Sciatic nerve (tissue), 2 donors: ENCODE measurements around the gene B3GLCT. TPM values are rescaled to one million over a fixed set of nuclear protein-coding genes. Genes with fewer than 3 reads are reported as not detected.
A peak's percentile ranks its signal among the peaks of the same experiment; 100 is the strongest.

Source experiments
- ATAC-seq: fragments of 200-7000 bp; cut with Tn5 transposase; one replicate; pipeline ENCODE4 v1.9.1; 2020; ENCODE audit warnings: mild to moderate bottlenecking, moderate library complexity
- DNase-seq: peaks from one replicate; pipeline ENCODE4 v3.0.0-alpha.2; 2020; ENCODE audit warnings: low spot score
- intact Hi-C: fragments of 100-400 bp; cut with DNase I; formaldehyde crosslinking; loops from one replicate; pipeline ENCODE4 v1.14.2; 2022
- total RNA-seq: library from RNA; stranded (reverse); fragmentation: NEBNext Ultra II Directional; extraction: Animal tissue kit (Norgen Biotek cat#: 25700); gene quantifications from one replicate; pipeline ENCODE4 v1.2.1, GENCODE V29; 2021
- donor health status: DM: no; HTN: no; CAD: no.
- donor health status: DM: no; HTN: no; CAD: no.

The B3GLCT gene
- total RNA-seq, 1 donor from 2014 or later, result 5.9 TPM

DNA sequence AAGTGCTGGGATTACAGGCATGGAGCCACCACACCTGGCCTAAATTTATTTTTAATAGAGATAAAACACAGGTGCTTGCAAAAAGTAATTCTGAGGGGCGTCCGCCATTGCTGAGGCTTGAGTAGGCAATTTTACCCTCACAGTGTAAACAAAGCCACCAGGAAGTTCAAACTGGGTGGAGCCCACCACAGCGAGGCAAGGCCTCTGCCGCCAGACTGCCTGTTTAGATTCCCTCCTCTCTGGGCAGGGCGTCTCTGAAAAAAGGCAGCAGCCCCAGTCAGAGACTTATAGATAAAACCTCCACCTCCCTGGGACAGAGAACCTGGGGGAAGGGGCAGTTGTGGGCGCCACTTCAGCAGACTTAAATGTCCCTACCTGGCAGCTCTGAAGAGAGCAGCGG lies 50.7 kb downstream of the B3GLCT start:
- intact Hi-C loops, result no loop called here
- DNase-seq (no peak), ATAC-seq (no peak)

DNA sequence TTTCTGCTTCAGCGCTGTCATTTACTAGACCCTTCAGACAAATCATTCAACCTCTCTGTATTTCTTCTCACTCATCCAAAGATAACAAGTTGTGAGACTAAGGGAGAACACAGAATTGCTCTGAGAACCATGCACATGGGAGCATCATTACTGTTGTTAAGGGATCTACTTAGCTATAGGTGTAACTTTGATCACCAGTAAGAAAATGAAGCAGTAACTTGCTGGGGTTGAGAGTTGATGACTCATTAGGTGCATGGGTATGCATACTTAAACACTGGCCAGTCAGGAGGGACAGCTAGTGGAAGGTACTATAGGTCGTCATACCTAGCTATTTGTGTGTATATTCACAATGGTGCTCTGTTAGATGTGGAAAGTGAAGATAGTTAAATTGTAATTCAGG lies 61.5 kb downstream of the B3GLCT start:
- no peak for ATAC-seq
- no peak for DNase-seq
- intact Hi-C loops, result no loop called here

DNA sequence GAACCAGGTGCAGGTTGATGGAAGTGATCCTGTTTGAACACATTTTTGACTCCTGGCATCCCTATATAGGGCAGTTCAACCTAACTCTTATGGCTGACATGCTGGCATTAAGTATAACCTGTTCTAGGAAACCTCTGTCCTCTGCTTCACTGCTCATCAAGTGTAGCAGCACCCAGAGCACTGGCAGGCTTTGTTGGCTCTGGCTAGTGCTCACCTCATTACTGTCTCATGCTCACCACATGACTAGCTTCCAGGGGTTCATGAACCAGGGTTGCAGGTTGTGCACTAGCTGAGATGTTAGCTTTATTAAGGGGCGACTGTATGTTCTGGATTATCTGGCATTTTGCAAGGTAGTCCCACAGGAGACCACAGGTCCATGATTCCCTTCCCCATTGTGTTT lies 63.6 kb downstream of the B3GLCT start:
- no peak for DNase-seq
- no peak for ATAC-seq
- intact Hi-C loops, result no loop called here

DNA sequence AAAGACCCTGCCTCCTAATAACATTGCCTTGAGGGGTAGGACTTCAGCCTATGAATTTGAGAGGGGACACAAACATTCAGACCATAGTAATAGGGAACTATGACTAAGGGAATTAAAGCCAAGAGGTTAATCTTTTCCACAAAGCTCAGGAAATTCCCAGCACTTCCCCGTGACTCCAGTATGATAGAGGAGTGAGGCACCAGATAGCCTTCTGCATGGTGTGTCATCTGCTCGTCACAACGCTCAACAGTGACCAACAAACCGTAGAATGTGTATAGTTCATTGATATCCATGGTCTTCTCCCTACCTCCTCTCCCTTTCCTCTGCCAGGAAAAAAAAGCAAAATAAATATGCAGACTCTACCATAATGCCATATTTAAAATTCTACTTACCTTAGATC lies 64.4 kb downstream of the B3GLCT start:
- ATAC-seq, result no peak

DNA sequence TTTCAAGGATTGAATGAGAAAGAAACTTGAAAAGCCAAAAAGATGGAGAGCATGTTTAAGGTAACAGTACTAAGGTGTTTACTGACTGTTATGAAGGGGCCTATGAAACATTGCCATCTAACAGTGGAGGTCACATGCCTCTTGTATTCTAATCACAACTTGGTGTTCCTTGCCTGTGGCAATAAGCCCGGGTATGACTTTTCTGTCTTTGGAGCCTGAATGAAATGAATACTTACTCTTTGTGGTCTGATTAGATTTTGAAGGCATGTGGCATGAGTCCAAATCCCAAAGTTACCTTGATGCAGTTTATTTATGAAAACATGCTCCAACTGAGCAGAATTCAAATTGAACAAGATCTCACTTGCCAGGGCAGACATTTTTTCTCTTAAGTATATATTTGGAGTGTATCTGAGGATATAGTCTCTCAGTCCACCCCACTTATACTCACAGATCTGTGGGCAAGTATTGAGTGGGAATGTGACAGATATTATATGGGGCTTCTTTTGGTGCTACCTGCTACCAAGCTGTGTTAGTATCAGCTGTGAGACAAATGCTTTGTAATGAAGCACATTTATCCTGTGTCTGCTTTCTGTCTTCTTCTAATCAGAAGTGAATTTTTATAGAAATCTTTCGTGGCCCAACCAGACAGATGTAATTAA lies 67.5 kb downstream of the B3GLCT start:
- ATAC-seq, result no peak

More for the DNA sequence above, 64.4 kb downstream of the B3GLCT start:
- no peak for DNase-seq
- intact Hi-C loops, result no loop called here

DNA sequence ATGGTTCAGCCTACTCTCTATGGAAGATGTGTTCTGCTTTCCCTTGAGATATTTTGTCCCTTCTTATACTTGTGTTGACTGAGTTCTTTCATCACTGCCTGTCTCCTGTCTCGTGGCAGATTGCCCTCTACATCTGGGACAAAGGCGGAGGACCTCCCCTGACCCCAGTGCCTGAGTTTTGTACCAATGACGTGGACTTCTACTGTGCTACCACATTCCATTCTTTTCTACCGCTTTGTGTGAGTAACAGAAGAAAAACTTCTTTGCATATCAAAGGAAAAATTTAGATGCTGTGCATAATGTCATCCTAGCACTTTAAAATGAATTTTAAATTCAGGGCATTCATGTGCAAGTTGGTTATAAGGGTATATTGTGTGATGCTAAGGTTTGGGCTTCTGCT lies 74.6 kb downstream of the B3GLCT start:
- intact Hi-C loops, result no loop called here
- DNase-seq (no peak), ATAC-seq (no peak)

More for the DNA sequence above, 67.5 kb downstream of the B3GLCT start:
- intact Hi-C loops, result no loop called here
- DNase-seq, result no peak

DNA sequence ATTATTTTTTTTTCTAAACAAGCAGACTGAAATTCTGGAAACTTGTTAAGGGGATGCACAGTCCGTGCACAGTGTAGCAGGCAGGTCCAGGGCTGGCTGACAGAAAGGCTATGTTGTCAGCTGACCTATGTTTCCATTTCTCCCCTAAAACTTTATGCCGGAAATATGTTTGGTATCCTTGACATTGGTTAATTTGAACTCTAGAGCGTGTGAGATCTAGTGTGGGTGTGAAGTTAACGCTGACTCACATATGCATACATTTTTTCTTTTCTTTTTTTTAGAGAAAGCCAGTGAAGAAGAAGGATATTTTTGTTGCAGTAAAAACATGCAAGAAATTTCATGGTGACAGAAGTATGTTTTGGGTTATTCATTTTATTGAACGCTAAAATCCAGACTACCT lies 76.6 kb downstream of the B3GLCT start:
- DNase-seq, result no peak

DNA sequence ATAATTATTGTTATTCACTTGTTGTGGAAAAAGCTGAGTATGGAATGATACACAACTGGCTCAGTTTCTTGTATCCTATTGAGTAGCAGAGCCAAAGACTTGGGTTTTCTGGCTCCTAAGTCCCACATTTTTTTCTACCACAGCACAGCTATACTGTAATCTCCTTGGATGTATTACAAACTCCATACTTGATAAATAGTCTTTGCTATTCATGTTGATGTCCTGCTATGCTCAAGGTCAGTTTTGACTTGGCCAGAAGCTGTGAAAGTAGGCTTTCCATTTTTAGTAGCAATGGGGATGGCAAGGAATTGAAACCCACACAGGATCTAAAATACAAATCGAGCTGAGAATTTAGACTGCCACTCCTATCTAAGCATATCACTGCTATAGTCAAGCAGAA lies 79.1 kb downstream of the B3GLCT start:
- no peak for ATAC-seq
- intact Hi-C loops, result no loop called here
- DNase-seq, result no peak

More for the DNA sequence above, 76.6 kb downstream of the B3GLCT start:
- ATAC-seq, result no peak
- intact Hi-C loops, result no loop called here

DNA sequence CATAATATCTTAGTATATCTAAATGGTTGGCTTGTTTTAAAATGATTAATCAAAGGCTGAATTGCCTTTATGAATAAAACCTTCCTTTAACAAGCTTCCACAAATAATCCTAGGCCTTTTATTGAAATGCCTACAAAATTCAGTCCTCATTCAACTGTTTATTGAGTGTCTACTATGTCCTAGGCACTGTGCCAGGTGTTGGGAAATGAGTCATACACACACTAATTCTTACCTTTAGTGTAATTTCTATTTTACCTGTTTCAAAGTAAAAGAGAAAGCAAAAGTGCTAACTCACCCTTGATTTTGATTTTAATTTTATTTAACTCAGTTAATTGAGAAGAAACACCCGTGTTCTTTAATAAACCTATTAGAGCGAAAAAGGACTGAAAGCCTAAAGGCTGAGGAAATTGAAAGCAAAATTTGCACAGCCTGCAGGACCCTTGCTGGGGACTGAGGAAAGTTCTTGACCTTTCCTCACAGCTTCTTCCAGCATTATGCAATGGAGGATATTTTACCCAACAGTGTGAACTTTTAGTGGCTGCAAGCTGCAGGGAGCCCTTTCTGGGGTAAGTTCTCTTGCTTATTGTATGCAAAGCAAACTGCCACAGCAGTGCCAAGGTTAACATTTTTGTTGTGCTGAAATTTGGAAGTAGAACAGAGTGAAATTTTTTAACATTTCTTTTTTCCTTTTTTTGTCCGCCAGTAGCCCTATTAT lies 83.1 kb downstream of the B3GLCT start:
- DNase-seq (no peak), ATAC-seq (no peak)
- intact Hi-C loops, result no loop called here

DNA sequence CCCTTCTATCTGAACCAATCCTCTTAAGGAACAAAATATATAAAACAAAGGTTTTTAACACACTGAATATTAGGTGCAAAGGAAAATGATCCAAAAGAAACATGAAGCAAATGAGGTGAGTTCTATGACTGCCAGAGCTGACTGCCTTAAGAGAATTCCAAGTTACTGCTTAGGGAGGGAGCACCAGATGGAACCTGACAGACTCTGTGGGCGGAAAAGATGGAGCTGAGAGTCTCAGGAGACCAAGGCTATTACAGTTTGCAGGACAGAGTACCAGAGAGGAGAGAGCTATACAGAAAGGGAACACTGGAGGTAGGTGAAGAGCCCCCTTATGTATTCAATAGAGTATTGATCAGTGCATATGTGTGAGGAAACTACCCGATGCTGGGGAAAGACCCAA lies 87.2 kb downstream of the B3GLCT start:
- intact Hi-C loops, result no loop called here
- no peak for DNase-seq
- ATAC-seq, result no peak

DNA sequence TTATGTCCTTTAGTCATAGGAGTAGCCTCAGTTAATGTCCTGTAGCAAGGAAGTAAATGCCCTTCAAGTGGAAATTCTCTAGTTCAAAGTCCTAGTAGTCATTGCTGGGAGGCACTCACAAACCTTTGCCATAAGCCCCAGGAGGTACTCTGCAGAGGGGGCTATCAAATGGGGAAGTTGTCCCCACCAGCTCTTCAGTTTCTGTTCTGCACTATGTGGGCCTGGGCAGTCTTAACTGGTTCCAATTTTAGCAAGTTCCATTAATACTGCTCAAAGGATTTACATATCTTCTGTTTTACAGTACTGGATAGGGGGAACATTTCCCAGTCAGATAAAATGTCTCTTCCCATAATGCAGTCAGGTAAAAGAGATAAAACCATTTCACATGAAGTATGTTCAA lies 101.3 kb downstream of the B3GLCT start:
- intact Hi-C loops, result no loop called here
- DNase-seq (no peak), ATAC-seq (no peak)

DNA sequence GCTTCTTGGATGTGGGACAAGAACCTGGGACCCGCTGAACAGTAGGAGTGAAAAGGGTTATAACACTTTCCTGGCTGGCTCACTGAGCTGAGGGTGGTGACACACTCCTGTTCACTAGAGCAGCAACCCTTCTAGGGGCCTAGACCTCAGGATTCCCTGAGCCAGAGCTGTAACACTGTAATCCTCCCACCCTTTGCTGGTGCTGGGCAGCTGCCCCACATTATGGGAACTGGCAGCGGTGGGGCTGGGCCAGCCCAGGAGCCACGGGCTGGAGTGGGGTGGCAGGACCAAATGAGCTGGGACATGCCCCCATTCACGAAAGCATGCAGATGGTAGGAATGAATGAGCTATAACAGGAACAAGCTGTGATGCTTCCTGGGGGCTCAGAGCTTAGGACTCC lies 110.6 kb downstream of the B3GLCT start:
- intact Hi-C loops, result no loop called here
- DNase-seq (no peak), ATAC-seq (no peak)

DNA sequence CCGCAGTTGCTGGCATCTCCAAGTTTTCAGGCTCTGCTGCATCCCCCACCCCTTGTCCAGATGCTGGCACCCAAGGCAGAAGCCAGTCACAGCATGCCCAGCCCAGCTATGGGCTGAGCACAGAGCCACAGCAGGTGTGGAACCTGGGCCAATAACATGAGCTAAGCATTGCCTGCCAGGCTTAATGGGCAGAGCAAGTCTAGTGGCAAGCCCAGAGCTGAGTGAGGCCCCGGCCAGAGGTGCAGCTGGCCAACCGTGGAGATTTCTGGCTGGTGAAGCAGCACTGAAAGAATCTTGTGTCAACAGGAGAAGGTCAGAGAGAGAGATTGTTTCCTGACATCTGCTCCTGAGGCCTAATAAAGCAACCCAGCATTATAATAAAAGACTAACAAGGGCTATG lies 111.0 kb downstream of the B3GLCT start:
- no peak for ATAC-seq
- intact Hi-C loops, result no loop called here
- no peak for DNase-seq

DNA sequence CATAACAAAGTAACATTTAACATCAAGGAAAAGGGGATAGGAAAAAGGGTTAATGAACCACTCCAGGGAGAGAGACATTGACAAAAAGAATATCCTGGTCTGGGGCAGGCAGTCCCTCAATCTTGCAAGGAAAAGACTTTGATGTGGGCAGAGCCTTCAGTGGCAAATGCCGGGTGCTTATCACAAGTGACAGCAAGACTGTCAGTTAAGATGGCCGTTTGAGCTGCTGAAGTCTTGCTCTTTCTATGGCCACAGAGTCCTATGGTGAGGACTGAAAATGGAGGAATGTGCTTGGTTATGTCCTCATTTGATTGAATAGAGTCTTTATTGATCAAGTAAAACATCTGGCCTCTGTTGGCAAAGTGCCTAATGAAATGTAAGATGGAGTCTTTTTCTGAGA lies 112.1 kb downstream of the B3GLCT start:
- intact Hi-C loops, result no loop called here
- DNase-seq (no peak), ATAC-seq (no peak)

DNA sequence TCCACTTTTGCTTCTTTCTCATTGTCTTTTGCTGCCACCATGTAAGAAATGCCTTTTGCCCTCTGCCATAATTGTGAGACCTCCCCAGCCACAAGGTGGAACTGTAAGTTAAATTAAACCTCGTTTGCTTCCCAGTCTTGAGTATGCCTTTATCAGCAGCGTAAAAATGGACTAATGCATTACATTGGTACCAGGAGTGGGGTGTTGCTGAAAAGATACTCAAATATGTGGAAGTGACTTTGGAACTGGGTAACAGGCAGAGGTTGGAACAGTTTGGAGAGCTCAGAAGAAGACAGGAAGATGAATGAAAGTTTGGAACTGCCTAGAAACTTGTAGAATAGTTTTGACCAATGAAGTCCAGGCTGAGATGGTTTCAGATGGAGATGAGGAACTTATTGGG lies 115.2 kb downstream of the B3GLCT start:
- ATAC-seq, result no peak
- intact Hi-C loops, result no loop called here

DNA sequence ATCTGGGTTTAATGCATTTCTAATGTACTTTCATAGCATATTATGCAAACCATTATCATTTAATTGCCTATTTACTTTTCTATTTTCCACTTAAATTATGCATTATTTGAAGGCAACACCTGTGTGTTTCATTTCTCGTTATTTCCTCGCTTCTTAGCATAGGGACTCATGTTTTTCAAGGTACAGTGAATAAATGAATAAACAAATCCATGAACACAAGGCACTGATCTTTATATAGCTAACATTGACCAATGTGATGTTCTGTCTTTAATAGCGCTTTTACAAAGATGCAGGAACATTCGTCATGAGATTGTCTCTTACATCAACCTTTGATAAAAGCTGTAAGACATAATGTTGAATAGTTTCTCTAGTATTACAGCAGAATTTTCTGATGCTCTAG lies 121.2 kb downstream of the B3GLCT start:
- no peak for ATAC-seq
- intact Hi-C loops, result no loop called here
- DNase-seq, result no peak

More for the DNA sequence above, 115.2 kb downstream of the B3GLCT start:
- no peak for DNase-seq

DNA sequence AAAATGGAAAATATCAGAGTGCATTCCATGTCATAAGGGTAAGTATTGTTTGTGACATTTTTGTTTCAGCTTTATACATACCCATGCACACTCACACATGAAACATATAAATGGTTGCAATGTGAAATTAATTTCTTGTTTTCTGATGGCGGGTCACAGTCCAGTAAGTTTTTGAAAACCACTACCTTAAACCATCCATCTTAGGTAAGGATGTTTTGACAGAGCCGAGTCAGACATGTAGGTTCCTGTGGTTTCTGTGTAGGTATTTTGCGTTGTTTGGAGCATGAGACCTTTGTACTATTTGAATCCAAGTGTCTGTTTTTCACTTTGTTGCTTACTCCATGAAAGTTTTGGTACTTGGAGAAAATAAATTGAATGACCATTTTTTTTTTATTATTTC lies 121.7 kb downstream of the B3GLCT start:
- no peak for ATAC-seq
- no peak for DNase-seq
- intact Hi-C loops, result no loop called here

DNA sequence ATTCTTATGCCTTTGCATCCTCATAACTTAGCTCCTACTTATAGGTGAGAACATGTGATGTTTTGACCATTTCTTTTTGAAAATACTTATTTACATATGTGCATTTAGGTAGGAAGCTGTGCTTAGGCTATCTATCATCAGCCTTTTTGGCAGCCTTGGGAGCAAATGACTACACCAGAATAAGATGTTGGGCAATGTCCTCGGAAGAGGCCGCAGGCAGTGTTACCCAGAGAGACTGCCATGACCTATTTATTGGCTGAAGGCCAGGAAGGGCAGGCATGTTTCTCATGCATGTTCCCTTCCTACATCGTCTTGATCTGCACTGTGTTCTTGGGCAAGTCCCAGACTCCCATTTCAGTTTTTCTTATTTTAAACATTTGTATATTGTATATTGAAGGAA lies 122.3 kb downstream of the B3GLCT start:
- ATAC-seq (peak; percentile 82), DNase-seq (no peak)

DNA sequence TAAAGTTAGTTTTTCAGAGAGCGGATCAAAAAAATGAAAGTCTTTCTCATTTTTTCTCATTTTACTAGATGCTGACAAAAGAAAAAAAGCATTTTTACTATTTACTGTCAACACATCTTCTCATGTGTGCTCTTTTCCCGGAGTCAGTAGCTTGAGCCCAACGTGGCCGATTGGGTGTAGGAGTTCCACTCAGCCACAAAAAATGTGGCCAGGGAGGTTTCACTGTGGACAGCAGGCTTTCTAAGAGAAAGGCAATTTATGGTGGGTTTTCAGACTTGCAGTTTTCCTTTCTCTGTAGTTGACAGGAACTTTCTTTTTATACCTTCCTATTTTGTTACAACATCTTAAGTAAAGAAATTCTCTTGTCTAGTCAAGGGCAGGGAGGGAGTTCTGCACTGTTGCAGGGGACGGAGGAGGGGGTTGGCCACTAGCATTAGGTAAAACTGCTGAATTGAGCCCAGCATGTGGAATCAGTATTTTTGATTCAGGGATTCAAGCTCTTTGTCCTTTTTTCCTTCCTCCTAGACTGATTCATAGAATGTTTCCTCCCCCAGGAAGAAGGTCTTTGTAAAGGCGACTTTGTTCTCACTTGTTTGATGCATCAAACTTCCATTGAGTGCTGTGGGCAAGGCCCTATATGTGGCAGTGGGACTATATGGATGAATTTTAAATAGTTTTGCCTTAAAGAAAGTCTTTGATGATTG lies 123.1 kb downstream of the B3GLCT start:
- ATAC-seq, result no peak
- intact Hi-C loops, result no loop called here
- DNase-seq, result no peak

More for the DNA sequence above, 122.3 kb downstream of the B3GLCT start:
- intact Hi-C loops, result no loop called here

DNA sequence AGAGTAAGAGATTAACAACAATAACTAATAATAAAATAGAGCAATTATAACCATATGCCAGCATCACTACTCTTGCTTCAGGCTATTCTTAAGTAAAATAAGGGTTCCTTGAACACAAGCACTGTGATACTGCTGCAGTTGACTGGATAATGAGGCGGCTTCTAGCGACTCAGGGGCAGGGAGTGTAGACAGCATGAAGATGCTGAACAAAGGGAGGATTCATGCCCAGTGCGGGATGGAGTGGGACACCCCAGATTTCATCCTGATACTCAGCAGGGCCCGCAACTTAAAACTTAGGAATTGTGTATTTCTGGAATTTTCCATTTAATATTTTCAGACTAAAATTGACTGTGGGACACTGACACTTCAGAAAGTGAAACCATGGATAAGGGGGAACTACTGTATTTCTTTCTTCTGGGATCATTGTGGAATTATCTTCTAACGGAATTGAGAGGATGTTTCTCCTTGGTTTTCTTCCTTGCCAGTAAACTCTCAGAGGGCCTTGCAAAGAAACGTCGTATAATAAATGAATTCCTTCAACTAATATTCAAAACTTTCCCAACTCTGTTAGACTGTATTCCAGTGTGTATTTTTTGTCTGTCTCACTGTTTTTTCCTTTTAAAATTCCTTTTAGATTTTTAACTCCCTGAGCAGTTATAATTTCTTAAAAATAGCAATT lies 127.5 kb downstream of the B3GLCT start:
- intact Hi-C loops, result no loop called here
- ATAC-seq (peak; percentile 60), DNase-seq (no peak)
